HepG2 (cell line): ENCODE results near the gene SUCLA2. TPM values are rescaled to one million over a fixed set of nuclear protein-coding genes. Genes with fewer than 3 reads are reported as not detected.

Experiments
- CTCF ChIP-seq: sonication (generic); formaldehyde crosslinking; IDR thresholded peaks from 2 replicates; pipeline ENCODE4 v1.5.0; 2020; ENCODE audit warnings: mild to moderate bottlenecking, missing genetic modification reagents, moderate library complexity
- HOXA3 ChIP-seq: sonication (generic); formaldehyde crosslinking; IDR thresholded peaks from 2 replicates; pipeline ENCODE4 v1.5.0; 2020; ENCODE audit warnings: missing genetic modification reagents
- HOXD1 ChIP-seq: sonication (generic); formaldehyde crosslinking; IDR thresholded peaks from 2 replicates; pipeline ENCODE4 v1.5.0; 2020; ENCODE audit warnings: missing genetic modification reagents
- MED8 ChIP-seq: sonication (generic); formaldehyde crosslinking; IDR thresholded peaks from 2 replicates; pipeline ENCODE4 v1.8.1; 2023; ENCODE audit warnings: mild to moderate bottlenecking, missing genetic modification reagents; ENCODE audit not compliant: insufficient replicate concordance
- NAIF1 ChIP-seq: sonication (generic); formaldehyde crosslinking; IDR thresholded peaks from 2 replicates; pipeline ENCODE4 v1.5.0; 2020; ENCODE audit warnings: mild to moderate bottlenecking, missing genetic modification reagents, borderline replicate concordance
- NKX3-1 ChIP-seq: sonication (generic); formaldehyde crosslinking; IDR thresholded peaks from 2 replicates; pipeline ENCODE4 v1.5.0; 2020; ENCODE audit warnings: missing genetic modification reagents
- RNF2 ChIP-seq: fragments of 450-650 bp; conservative IDR thresholded peaks from 2 replicates; pipeline ENCODE4 v1.6.1; 2016; ENCODE audit warnings: low read depth
- SIN3A ChIP-seq: IDR thresholded peaks from 2 replicates; pipeline ENCODE4 v1.6.1; 2011; ENCODE audit warnings: low read depth, mild to moderate bottlenecking, control low read depth, low read length, borderline replicate concordance
- TBL1XR1 ChIP-seq: fragments of 150-350 bp; IDR thresholded peaks from 2 replicates; pipeline ENCODE4 v1.6.1; 2014; ENCODE audit warnings: borderline replicate concordance, low read length; ENCODE audit not compliant: partially characterized antibody
- ZNF143 ChIP-seq: sonication (generic); formaldehyde crosslinking; IDR thresholded peaks from 2 replicates; pipeline ENCODE4 v1.4.0; 2020; ENCODE audit warnings: missing genetic modification reagents
- ZNF24 ChIP-seq: fragments of 450-650 bp; IDR thresholded peaks from 2 replicates; pipeline ENCODE4 v1.6.1; 2017; ENCODE audit warnings: antibody characterized with exemption, mild to moderate bottlenecking
- ZNF251 ChIP-seq: sonication (generic); formaldehyde crosslinking; IDR thresholded peaks from 2 replicates; pipeline ENCODE4 v1.9.0; 2021; ENCODE audit warnings: mild to moderate bottlenecking, missing genetic modification reagents
- ZNF547 ChIP-seq: sonication (generic); formaldehyde crosslinking; IDR thresholded peaks from 2 replicates; pipeline ENCODE4 v1.5.1; 2020; ENCODE audit warnings: mild to moderate bottlenecking, missing genetic modification reagents
- ZNF562 ChIP-seq: sonication (generic); formaldehyde crosslinking; IDR thresholded peaks from 2 replicates; pipeline ENCODE4 v1.8.0; 2022; ENCODE audit warnings: missing genetic modification reagents, borderline replicate concordance
- ZNF589 ChIP-seq: sonication (generic); formaldehyde crosslinking; conservative IDR thresholded peaks from 2 replicates; pipeline ENCODE4 v1.8.0; 2022; ENCODE audit warnings: mild to moderate bottlenecking, moderate library complexity, missing genetic modification reagents
- ZNF646 ChIP-seq: sonication (generic); formaldehyde crosslinking; IDR thresholded peaks from 2 replicates; pipeline ENCODE4 v1.9.0; 2021; ENCODE audit warnings: mild to moderate bottlenecking, missing genetic modification reagents
- ZNF674 ChIP-seq: sonication (generic); formaldehyde crosslinking; IDR thresholded peaks from 2 replicates; pipeline ENCODE4 v1.5.0; 2020; ENCODE audit warnings: low read depth, mild to moderate bottlenecking, missing genetic modification reagents
- ZNF788 ChIP-seq: sonication (generic); formaldehyde crosslinking; IDR thresholded peaks from 2 replicates; pipeline ENCODE4 v1.5.0; 2020; ENCODE audit warnings: mild to moderate bottlenecking, missing genetic modification reagents, borderline replicate concordance
- polyA plus RNA-seq, 8 experiments: library from polyadenylated mRNA; depleted of rRNA in 3 of 8; stranded (reverse) in 7 of 8; unstranded in 1 of 8; fragments of >200 nt; fragmentation: Illumina TruSeq in 4 of 8; extraction: Trizol in 4 of 8; gene quantifications; 2 replicates each; pipeline versions ENCODE4 v1.2.1 to v1.2.3, GENCODE V29; 2011 to 2016; ENCODE audit warnings: low read depth in 4 of 8, missing spikeins in 1 of 8, mixed read lengths in 1 of 8; ENCODE audit not compliant: insufficient read depth in 1 of 8
- total RNA-seq, 5 experiments: library from RNA; depleted of rRNA; stranded (reverse); fragments of >200 nt; fragmentation: Illumina TruSeq; extraction: Trizol; gene quantifications; 2 replicates each; pipeline ENCODE4 v1.2.3, GENCODE V29; 2016; ENCODE audit warnings: low read depth in 1 of 5

Gene SUCLA2
- total and polyA plus RNA-seq, 2 of the 13 experiments (the other 11 are each of a cell fraction or from before 2014, with no cell fraction given), result 28.4 to 77.1 TPM

GRCh38 chr13:48037346-48038173 lies 36.5 kb upstream of the SUCLA2 start, which contains the start of gene NUDT15 (continued):
- TF ChIP-seq TBL1XR1 (peak; percentile 49), ZNF24 (no peak), ZNF562 (CRISPR knock-in tag) (peak; percentile 61; the same call in 1 of the 2 replicates), HOXA3 (CRISPR knock-in tag) (peak; percentile 98), SIN3A (peak; percentile 100), ZNF674 (CRISPR knock-in tag) (no peak), ZNF589 (CRISPR knock-in tag) (peak; percentile 89), ZNF547 (peak; percentile 97), ZNF143 (CRISPR knock-in tag) (no peak; the same call in 1 of the 2 replicates), ZNF646 (CRISPR knock-in tag) (no peak; the same call in 1 of the 2 replicates), NKX3-1 (CRISPR knock-in tag) (no peak; the same call in none of the 2 replicates), ZNF788 (CRISPR knock-in tag) (peak; percentile 97), CTCF (CRISPR knock-in tag) (peak; percentile 100), ZNF251 (no peak), RNF2 (peak; percentile 96), MED8 (CRISPR knock-in tag) (peak; percentile 66), HOXD1 (CRISPR knock-in tag) (peak; percentile 32; the same call in 1 of the 2 replicates), NAIF1 (peak; percentile 93)
